Activated CD4-positive, alpha-beta T cell treated with anti-CD3 and anti-CD28 coated beads for 48 hours (primary cell): ENCODE results near the gene CD79B.

Experiments used
- DNase-seq: peaks from one replicate; pipeline ENCODE4 v3.0.0-alpha.2; 2020

CD79B gene

DNA sequence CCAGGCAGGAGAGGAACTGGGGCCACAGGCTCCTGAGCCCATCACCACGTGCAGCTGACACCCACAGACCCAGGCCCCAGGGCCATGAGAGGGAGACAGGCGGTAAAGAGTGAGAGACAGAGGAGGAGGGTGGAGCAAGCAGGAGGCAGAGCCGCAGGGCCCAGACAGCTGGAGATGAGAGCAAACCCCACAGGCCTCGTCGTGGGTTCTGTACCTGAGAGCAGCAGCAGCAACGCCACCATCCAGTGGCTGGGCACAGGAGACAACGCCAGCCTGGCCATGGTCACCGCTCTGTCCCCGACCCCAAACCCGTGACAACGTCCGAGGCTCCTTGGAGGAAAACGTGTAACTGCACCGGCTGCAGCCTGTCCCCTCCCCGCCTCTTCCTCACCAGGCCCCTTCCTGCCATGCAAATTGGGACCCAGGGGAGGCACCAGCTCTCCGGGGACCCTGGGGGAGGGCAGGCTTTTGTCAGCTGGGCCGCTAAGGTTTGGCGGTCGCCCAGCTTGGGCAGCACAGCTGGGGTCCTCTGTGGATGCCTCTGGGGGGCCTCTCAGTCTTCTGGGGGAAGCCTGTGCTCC is at the start of gene CD79B:
Gene CD79B (minus strand): TSS at position 351 of the 581 bp plus-strand sequence. CDS start 70 bp downstream, at position 281.
- DNase-seq = peak; percentile 65

DNA sequence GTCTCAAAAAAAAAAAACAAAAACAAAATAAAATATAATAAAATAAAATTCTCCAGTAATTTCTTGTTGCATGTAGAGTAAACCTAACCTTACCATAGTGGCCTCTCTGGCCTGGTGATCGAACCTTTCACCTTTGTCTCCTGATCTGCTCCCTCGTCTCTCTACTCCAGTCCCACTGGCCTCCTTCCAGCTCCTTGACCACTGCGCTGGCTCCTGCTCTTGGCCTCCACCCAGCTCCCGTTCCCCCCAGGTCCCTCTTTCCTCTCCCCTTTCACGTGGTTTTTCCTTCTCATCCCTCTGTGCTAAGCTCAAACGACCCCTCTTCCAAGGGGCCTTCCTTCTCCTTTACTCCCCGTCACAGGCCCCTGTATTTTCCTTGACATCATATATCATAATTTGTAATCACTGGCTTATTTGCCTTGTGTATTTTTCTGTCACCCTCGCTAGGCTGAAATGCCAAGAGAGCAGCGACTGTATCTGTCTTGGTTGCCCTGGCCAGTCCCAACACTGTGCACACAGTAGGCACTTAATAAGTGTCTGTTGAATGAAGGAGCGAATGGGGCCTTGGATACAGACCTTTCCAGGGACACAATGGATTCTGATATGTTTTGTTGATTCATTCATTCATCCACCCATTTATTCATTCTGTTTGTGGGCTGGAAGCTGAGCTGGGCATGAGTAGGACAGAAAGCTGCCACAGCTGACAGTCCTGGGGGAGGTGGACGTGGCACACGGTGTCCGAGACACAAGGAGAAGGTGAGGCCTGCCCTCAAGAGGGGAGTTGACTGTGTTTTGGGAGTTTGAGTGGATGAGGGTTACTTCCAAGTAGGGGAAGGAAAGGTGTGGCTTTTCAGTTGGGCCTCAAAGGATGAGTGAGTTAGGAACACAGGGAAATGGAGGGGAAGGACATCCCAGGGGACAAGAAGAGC is 46.4 kb upstream of the CD79B start:
- no peak for DNase-seq

- no peak for DNase-seq
Observed at GRCh38 chr17:63976702-63977101, 44.6 kb upstream of the CD79B start.

GRCh38 chr17:63975541-63976092 is 43.5 kb upstream of the CD79B start:
- DNase-seq = no peak

DNA sequence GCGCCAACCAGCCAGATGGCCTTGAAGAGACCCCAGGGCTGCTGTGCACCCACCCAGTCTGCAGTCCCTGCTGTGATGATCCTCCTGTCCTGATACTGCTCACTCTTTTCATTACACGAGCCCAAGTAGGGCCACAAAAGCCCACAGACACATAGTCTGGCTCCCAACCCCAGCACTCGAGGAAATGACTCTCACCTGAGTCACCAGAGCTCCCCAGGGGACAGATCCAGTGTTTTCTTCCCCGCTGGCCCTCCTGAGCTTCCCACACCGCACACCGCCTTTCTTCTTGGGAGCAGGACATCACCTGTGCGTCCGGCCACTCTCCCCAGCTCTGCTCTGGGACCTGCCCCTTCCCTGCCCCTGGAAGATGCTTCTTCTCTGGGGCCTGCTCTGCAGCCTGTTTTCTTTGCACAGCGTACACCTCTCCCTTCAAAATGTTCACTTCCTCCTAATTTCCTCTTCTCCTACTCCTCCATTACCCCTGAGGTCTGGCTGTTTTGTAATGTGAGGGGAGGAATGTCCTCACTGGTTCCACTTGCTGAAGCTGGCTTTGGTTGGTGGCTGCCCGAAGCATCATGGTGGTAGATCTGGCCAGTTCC is 42.6 kb upstream of the CD79B start:
- DNase-seq = no peak

- DNase-seq = no peak
Observed at GRCh38 chr17:63973930-63974593, 41.9 kb upstream of the CD79B start.

DNA sequence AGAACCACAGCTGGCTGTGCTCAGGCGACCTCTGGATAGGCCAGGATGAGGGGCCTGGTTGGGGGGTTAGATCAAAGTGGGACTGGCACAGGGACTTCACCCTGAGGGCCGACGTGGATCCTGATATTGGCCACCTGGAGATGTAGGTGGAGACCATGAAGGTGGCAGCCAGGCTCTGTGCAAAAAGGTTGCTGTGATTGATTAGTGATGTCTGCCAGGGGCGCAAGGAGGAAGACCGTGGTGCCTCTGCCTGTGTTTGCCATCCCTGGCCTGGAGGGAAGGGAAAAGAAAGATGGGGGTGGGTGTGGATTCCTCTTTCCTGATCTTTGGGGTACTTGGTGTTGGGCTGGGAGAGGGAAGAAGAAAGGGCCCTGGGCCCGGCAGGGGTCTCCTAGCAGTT is 41.1 kb upstream of the CD79B start:
- DNase-seq = no peak

DNA sequence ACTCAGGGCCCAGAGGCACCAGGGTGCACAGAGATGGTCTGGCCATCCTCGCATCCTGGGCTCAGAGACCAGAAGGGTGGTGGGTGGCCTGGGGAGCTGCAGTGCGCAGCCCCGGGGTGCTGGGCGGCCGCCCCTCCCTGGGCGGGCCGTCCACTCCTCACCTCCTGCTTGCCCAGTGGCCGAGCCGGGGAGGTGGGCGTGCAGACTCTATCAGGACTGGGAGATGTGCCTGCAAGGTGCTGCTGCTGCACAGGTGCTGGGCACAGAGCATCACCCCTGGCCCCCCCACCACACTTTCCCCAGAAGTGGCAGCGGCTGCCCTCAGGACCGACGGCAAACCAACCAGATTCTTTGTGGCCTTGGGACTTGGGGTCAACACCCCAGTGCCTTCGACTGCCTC is 40.7 kb upstream of the CD79B start, which contains the start of gene SCN4A:
Gene SCN4A (minus strand): TSS at position 123 of the 400 bp plus-strand sequence. CDS start 77 bp downstream, at position 46.
- DNase-seq = no peak

- no peak for DNase-seq
Observed at GRCh38 chr17:63969278-63969677, 37.1 kb upstream of the CD79B start.

- peak; percentile 56 for DNase-seq
Observed at GRCh38 chr17:63967953-63968352, 35.8 kb upstream of the CD79B start.

GRCh38 chr17:63966646-63967264 is 34.6 kb upstream of the CD79B start:
- DNase-seq = peak; percentile 40

DNA sequence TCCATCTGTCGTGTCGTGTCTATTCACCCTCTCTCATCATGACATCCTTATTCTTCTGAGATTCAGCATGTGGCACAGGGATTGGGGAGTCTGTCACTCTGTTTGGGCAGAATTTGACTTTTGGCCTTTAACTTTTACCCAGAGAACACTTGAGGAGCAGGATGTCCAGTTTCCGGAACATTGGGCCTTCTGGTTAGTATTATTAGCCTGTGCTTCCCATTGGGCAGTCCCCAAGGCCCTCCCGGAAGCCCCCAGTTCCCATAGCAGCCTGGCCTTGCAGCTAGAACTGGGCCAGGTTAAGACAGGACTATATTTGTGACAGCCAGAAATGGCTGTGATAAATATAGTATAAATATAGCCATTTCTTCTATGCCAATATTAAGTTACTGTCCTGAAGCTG is 31.0 kb upstream of the CD79B start:
- no peak for DNase-seq

DNA sequence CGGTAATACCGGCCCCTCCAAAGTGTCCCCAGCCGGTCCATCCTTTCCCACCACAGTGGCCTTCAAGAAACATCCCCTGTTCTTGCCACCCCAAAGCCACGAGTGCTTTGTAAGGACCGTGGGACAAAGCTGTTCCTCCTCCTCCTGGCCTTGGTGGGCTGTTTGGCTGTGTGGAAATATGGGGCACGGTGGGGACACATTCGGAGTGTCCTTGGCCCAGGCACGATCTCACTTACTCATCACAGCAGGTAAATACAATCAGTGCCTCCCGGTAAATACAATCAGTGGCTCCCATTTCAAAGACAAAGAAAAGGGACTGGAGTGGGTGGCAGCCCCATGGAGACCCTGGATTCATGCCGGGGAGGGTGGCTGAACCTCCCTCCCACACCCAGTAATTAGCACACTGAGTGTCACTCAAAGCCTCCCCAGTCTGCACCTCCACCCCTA is 30.2 kb upstream of the CD79B start:
- no peak for DNase-seq

- peak; percentile 70 for DNase-seq
Observed at GRCh38 chr17:63961355-63962212, 29.5 kb upstream of the CD79B start.

DNA sequence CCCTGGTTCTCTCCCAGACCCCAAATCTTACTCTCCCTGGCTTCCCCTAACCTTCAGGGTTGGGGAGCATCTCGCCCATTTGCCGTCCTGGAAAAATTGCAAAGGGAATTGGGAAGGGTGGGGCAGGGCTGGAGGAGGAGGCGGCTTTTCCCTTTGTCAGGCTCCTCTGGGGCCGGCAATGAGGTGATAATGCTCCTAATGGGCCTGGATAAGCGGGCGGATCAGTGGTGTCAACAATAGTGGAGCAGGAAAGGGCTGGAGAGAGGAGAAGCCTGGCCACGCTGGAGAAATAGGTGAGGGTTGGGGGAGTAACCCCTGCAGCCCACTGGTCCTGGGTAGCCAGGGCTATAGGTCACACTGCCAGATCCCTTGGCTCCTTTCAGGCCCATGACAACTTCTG is 28.3 kb upstream of the CD79B start:
- DNase-seq = no peak

GRCh38 chr17:63960006-63960405 is 27.9 kb upstream of the CD79B start:
- DNase-seq = no peak

DNA sequence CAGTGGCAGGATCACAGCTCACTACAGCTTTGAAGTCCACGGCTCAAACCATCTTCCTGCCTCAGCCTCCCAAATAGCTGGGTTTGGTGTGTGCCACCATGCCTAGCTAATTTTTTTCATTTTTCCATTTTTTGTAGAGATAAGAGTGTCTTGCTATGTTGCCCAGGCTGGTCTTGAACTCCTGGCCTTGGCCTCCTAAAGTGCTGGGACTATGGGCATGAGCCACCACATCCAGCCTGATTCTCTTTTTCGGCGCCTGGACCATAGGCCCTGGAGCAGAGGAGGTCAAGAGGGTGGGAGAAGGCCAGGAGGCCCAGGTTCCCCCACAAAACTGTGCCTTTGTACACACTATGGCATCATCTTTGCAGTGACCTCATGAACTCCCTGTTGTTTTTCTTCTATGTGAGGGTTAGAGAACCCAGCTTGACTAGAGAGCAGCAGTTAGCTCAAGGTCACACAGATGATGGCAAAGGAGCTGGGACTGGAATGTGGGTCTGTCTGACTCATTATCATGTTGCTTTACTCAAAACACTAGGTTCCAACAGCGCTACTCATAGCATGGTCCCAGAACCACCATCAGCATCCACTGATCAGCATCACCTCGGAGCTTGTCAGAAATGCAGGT is 24.3 kb upstream of the CD79B start:
- no peak for DNase-seq

GRCh38 chr17:63955791-63956190 is 23.7 kb upstream of the CD79B start:
- no peak for DNase-seq

DNA sequence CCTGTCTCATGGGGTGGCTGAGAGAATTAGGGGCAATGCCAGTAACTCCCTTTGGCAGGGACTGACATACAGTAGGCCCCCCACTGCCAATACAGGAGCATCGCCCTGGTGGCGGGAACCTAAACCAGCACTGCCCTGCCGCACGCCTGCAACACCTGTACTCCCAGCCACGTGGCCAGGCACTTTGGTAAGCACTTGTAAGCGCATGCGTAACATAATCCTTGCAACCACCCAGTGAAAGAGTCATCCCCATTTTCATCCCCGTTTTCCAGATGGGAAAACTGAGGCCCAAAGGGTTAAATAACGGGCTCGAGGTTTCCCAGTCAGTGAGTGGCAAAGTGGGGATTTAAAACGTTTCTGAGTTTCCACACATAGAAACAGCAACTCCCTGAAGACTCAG is 23.1 kb upstream of the CD79B start:
- no peak for DNase-seq

DNA sequence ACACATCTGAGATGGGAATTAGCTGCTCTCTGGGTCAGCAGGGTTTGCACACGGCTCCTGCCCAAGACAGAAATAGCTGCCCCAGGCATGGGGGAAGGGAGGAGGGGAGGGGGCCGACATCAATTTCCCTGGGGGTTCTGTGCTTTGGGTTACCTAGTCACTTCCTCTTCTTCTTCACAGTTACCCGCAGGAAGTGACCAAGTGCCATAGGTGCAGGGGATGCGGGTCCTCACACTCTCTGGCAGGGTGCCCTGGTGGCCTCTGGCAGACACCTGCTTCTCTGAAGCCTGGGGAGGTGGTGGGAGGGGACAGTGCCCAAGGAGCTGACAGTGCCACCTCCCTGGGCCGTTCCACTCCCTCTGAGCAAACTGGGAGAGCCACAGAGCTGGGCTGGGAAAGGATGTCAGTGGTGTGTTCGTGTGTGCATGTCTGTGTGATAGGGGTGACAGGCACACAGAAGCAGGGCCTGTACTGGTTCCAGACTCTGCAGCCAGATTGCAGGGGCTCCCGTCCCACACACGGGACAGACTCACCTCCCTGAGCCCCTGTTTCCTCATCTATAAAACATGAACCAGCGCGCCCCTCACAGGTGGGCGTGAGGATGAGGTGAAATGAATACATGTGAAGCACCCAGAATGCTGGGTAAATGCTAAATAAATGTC is 22.4 kb upstream of the CD79B start:
- DNase-seq = peak; percentile 47
